SK-N-SH treated with all-trans-retinoic acid at 6 μM for 48 hours (cell line): ENCODE measurements around the gene RSPH4A.

Source experiments
- ISL1 ChIP-seq: fragments of 250-450 bp; sonication (Bioruptor Pico); IDR thresholded peaks from 2 replicates; pipeline ENCODE4 v2.1.2; 2022; ENCODE audit warnings: mild to moderate bottlenecking, moderate library complexity
- PATZ1 ChIP-seq: fragments of 250-450 bp; sonication (Bioruptor Pico); IDR thresholded peaks from 2 replicates; pipeline ENCODE4 v1.8.0; 2020; ENCODE audit warnings: mild to moderate bottlenecking, moderate library complexity, borderline replicate concordance

- TF ChIP-seq PATZ1 (CRISPR knock-in tag) (no peak), ISL1 (no peak)
These were observed 29.5 kb upstream of the RSPH4A start for GRCh38 chr6:116586738-116587137.
